Osteoblast (primary cell): ENCODE results near the gene HP1BP3. TPM values are rescaled to one million over a fixed set of nuclear protein-coding genes. Genes with fewer than 3 reads are reported as not detected.

Experiments used
- DNase-seq: peaks from one replicate; pipeline ENCODE4 v3.0.0; 2011; ENCODE audit warnings: low spot score, mixed read lengths; ENCODE audit not compliant: insufficient read length; ENCODE audit errors: missing footprints
- H2AFZ ChIP-seq: 2 replicates; pipeline ENCODE4 v1.6.0; 2011; ENCODE audit warnings: mild to moderate bottlenecking, low read length
- H3K27ac ChIP-seq: 2 replicates; pipeline ENCODE4 v1.5.1; 2011; ENCODE audit warnings: mild to moderate bottlenecking, low read depth, low read length, moderate library complexity
- H3K27me3 ChIP-seq: 2 replicates; pipeline ENCODE4 v1.6.0; 2012; ENCODE audit warnings: mild to moderate bottlenecking, control low read depth, inconsistent platforms, low read length, moderate library complexity; ENCODE audit not compliant: insufficient read depth
- H3K36me3 ChIP-seq: 2 replicates; pipeline ENCODE4 v1.5.1; 2011; ENCODE audit warnings: mild to moderate bottlenecking, low read length, control low read depth, moderate library complexity; ENCODE audit not compliant: insufficient read depth
- H3K4me1 ChIP-seq: 2 replicates; pipeline ENCODE4 v1.5.1; 2011; ENCODE audit warnings: mild to moderate bottlenecking, low read length, control low read depth, moderate library complexity; ENCODE audit not compliant: insufficient read depth
- H3K4me2 ChIP-seq: 2 replicates; pipeline ENCODE4 v1.6.0; 2011; ENCODE audit warnings: mild to moderate bottlenecking, low read length; ENCODE audit not compliant: insufficient read depth
- H3K4me3 ChIP-seq: fragments of 200-600 bp; sonication (generic); 3 replicates; pipeline ENCODE4 v1.5.1; 2012; ENCODE audit warnings: mild to moderate bottlenecking, low read length, inconsistent platforms; ENCODE audit not compliant: insufficient read depth
- H3K79me2 ChIP-seq: 2 replicates; pipeline ENCODE4 v1.6.0; 2012; ENCODE audit warnings: mild to moderate bottlenecking, low read length, control low read depth, inconsistent platforms; ENCODE audit not compliant: insufficient read depth
- H3K9me3 ChIP-seq: 2 replicates; pipeline ENCODE4 v1.5.1; 2011; ENCODE audit warnings: low read depth, low read length, control low read depth
- H4K20me1 ChIP-seq: 2 replicates; pipeline ENCODE4 v1.6.0; 2012; ENCODE audit warnings: mild to moderate bottlenecking, low read length, control low read depth; ENCODE audit not compliant: insufficient read depth
- CTCF ChIP-seq: IDR thresholded peaks from 2 replicates; pipeline ENCODE4 v1.5.1; 2011; ENCODE audit warnings: mild to moderate bottlenecking, low read depth, low read length, moderate library complexity; ENCODE audit errors: extremely low read depth
- total RNA-seq: library from RNA; depleted of rRNA; stranded (reverse); fragments of >200 nt; gene quantifications from 2 replicates; pipeline ENCODE4 v1.2.3, GENCODE V29; 2012

The HP1BP3 gene
- total RNA-seq, 1 donor: 267 TPM

GRCh38 chr1:20727746-20728316 is 59.3 kb downstream of the HP1BP3 start:
- H3K4me2 ChIP-seq: no peak overlapping the region
- DNase-seq: peak; percentile 88
- H3K36me3 ChIP-seq: no peaks in the 10 kb centered on the region
- H3K27ac ChIP-seq: no peak overlapping the region
- H3K79me2 ChIP-seq: no peaks in the 10 kb centered on the region
- no peaks in the 10 kb centered on the region for H3K9me3 ChIP-seq
- H2AFZ ChIP-seq: no peak overlapping the region
- peaks cover 8% of the 10 kb centered on the region for H3K4me1 ChIP-seq
- no peak for TF ChIP-seq CTCF
- peaks cover 5% of the 10 kb centered on the region for H4K20me1 ChIP-seq
- H3K4me3 ChIP-seq: no peak overlapping the region
- H3K27me3 ChIP-seq: peaks cover 28% of the 10 kb centered on the region

GRCh38 chr1:20726932-20727745 is 60.0 kb downstream of the HP1BP3 start:
- Histone ChIP-seq H3K36me3 (no peaks in the 10 kb centered on the region), H3K9me3 (no peaks in the 10 kb centered on the region), H3K27me3 (peaks cover 28% of the 10 kb centered on the region), H2AFZ (no peak overlapping the region), H3K4me2 (no peak overlapping the region), H3K4me3 (no peak overlapping the region), H3K79me2 (no peaks in the 10 kb centered on the region), H3K4me1 (peaks cover under 1% of the 10 kb centered on the region), H3K27ac (no peak overlapping the region), H4K20me1 (peaks cover 5% of the 10 kb centered on the region)
- no peak for TF ChIP-seq CTCF
- DNase-seq: peak; percentile 72

- no peak overlapping the region for H3K4me2 ChIP-seq
- no peak overlapping the region for H3K4me3 ChIP-seq
- H3K4me1 ChIP-seq: no peaks in the 10 kb centered on the region
- no peaks in the 10 kb centered on the region for H3K9me3 ChIP-seq
- H4K20me1 ChIP-seq: peaks cover 5% of the 10 kb centered on the region
- DNase-seq: peak; percentile 65
- H3K27ac ChIP-seq: no peak overlapping the region
- peaks cover 26% of the 10 kb centered on the region for H3K27me3 ChIP-seq
- H2AFZ ChIP-seq: no peak overlapping the region
- no peak for TF ChIP-seq CTCF
- no peaks in the 10 kb centered on the region for H3K36me3 ChIP-seq
- no peaks in the 10 kb centered on the region for H3K79me2 ChIP-seq
Observed at GRCh38 chr1:20726118-20726911, 60.8 kb downstream of the HP1BP3 start.
